Measurements from ENCODE around the gene HACD2. TPM values are rescaled to one million over a fixed set of nuclear protein-coding genes. Genes with fewer than 3 reads are reported as not detected.
"Not testable (repeated sequence)": the region's sequence is repeated elsewhere in the genome, so short reads cannot be mapped to it uniquely, and the experiment has no call there.

HACD2 gene
- total RNA-seq, 1 experiment from 2014 or later, result 27.4 TPM

GRCh38 chr3:123488645-123489347 is 96.1 kb downstream of the HACD2 start:
- H2AK5ac ChIP-seq (ENCODE audit: insufficient read length, low read length), result no peak overlapping the region
- H4K5ac ChIP-seq (ENCODE audit: insufficient read length, low read depth, low read length), result no peak overlapping the region
- H3K4ac ChIP-seq (ENCODE audit: low read depth, low read length), result no peak overlapping the region
- no peak overlapping the region for H3K9ac ChIP-seq (ENCODE audit: extremely low read depth, insufficient read length, low read length)
- H3K4me2 ChIP-seq (ENCODE audit: insufficient read depth, insufficient read length, low read length), result no peak overlapping the region
- H2BK12ac ChIP-seq (ENCODE audit: insufficient read length, low read depth, low read length), result no peak overlapping the region
- Mint-ChIP-seq H3K27ac (no peak overlapping the region), H3K4me3 (no peak overlapping the region; a peak in 1 of 5 replicates), H3K4me1 (peaks cover 0 to 2% of the 10 kb centered on the region in 2 experiments; a peak in 1 of 4 replicates), H3K9me3 (no peaks in the 10 kb centered on the region; a peak in 1 of 5 replicates), H3K36me3 (ENCODE audit: insufficient read depth in 1 of 3, low read depth in 3 of 3) (peaks cover 0 to 8% (median 0%) of the 10 kb centered on the region in 3 experiments; a peak in 4 of 7 replicates), H3K27me3 (ENCODE audit: low read depth) (peaks cover 3% of the 10 kb centered on the region; the same call in 1 of the 2 replicates)
- no peaks in the 10 kb centered on the region for H3K79me1 ChIP-seq (ENCODE audit: insufficient read depth, low read depth, low read length, poor library complexity, severe bottlenecking)
- no peak overlapping the region for H2BK15ac ChIP-seq (ENCODE audit: low read depth, low read length)
- H3K23me2 ChIP-seq (ENCODE audit: insufficient read length, low read depth, low read length, poor library complexity, severe bottlenecking), result no peaks in the 10 kb centered on the region
- no peak overlapping the region for H2BK120ac ChIP-seq (ENCODE audit: low read depth, low read length, poor library complexity, severe bottlenecking)
- H3K27ac ChIP-seq (ENCODE audit: insufficient read length, low read depth, low read length), result no peak overlapping the region
- no peaks in the 10 kb centered on the region for H3K4me1 ChIP-seq (ENCODE audit: insufficient read depth, low read length)
- no peak overlapping the region for H3K56ac ChIP-seq (ENCODE audit: insufficient read length, low read depth, low read length)
- DNase-seq, result no peak
- no peaks in the 10 kb centered on the region for H4K20me1 ChIP-seq (ENCODE audit: control insufficient read depth, insufficient read depth, insufficient read length)
- no peaks in the 10 kb centered on the region for H3K9me3 ChIP-seq (ENCODE audit: control insufficient read depth, low read depth, low read length)
- H3T11ph ChIP-seq (ENCODE audit: low read length), result no peak overlapping the region
- H2AFZ ChIP-seq (ENCODE audit: low read length), result no peak overlapping the region
- no peak overlapping the region for H2BK5ac ChIP-seq (ENCODE audit: insufficient read length, low read length)
- H4K8ac ChIP-seq (replicated peaks; ENCODE audit: insufficient read length, low read depth, low read length), result no peak overlapping the region
- WGBS (ENCODE audit: extremely low coverage, insufficient read length, low lambda C conversion rate), result no CpG with 5 or more reads among the region's 5 CpGs
- TF ChIP-seq CTCF (conservative IDR thresholded peaks at IDR 0.05), result no peak
- H2BK20ac ChIP-seq (ENCODE audit: low read depth, low read length, poor library complexity, severe bottlenecking), result no peak overlapping the region
- H3K27me3 ChIP-seq (ENCODE audit: insufficient read depth, low read length), result no peaks in the 10 kb centered on the region
- no peak overlapping the region for H3K14ac ChIP-seq (ENCODE audit: insufficient read depth, low read length)
- no peak overlapping the region for H3K23ac ChIP-seq (ENCODE audit: insufficient read length, low read depth, low read length)
- H4K91ac ChIP-seq (ENCODE audit: insufficient read length, low read depth, low read length), result no peak overlapping the region
- H3K18ac ChIP-seq (ENCODE audit: insufficient read length, low read depth, low read length), result no peak overlapping the region
- H3K79me2 ChIP-seq (ENCODE audit: insufficient read depth, low read length), result no peaks in the 10 kb centered on the region

GRCh38 chr3:123487063-123487462 is 97.8 kb downstream of the HACD2 start:
- WGBS (ENCODE audit: extremely low coverage, insufficient read length, low lambda C conversion rate), result no CpG with 5 or more reads among the region's 8 CpGs
- not testable (repeated sequence) for H3K79me2 ChIP-seq (ENCODE audit: insufficient read depth, low read length)

More at GRCh38 chr3:123487063-123487462, 97.8 kb downstream of the HACD2 start:
- not testable (repeated sequence) for H2BK12ac ChIP-seq (ENCODE audit: insufficient read length, low read depth, low read length); H3K4me3 Mint-ChIP-seq; H3K9me3 ChIP-seq (ENCODE audit: control insufficient read depth, low read depth, low read length); H4K5ac ChIP-seq (ENCODE audit: insufficient read length, low read depth, low read length); H2AK5ac ChIP-seq (ENCODE audit: insufficient read length, low read length); H3K4me1 ChIP-seq (ENCODE audit: insufficient read depth, low read length); H3K27me3 Mint-ChIP-seq (ENCODE audit: low read depth); H2BK20ac ChIP-seq (ENCODE audit: low read depth, low read length, poor library complexity, severe bottlenecking); H2BK120ac ChIP-seq (ENCODE audit: low read depth, low read length, poor library complexity, severe bottlenecking); H3K14ac ChIP-seq (ENCODE audit: insufficient read depth, low read length); H3K27ac ChIP-seq (ENCODE audit: insufficient read length, low read depth, low read length); H3T11ph ChIP-seq (ENCODE audit: low read length); H2BK5ac ChIP-seq (ENCODE audit: insufficient read length, low read length); H3K23ac ChIP-seq (ENCODE audit: insufficient read length, low read depth, low read length); H2BK15ac ChIP-seq (ENCODE audit: low read depth, low read length); H4K20me1 ChIP-seq (ENCODE audit: control insufficient read depth, insufficient read depth, insufficient read length); H3K4ac ChIP-seq (ENCODE audit: low read depth, low read length); H3K18ac ChIP-seq (ENCODE audit: insufficient read length, low read depth, low read length); H3K27me3 ChIP-seq (ENCODE audit: insufficient read depth, low read length); H3K23me2 ChIP-seq (ENCODE audit: insufficient read length, low read depth, low read length, poor library complexity, severe bottlenecking); H3K4me1 Mint-ChIP-seq; DNase-seq; H3K9ac ChIP-seq (ENCODE audit: extremely low read depth, insufficient read length, low read length); H4K8ac ChIP-seq (replicated peaks; ENCODE audit: insufficient read length, low read depth, low read length); H3K9me3 Mint-ChIP-seq; H3K36me3 Mint-ChIP-seq (ENCODE audit: insufficient read depth in 1 of 3, low read depth in 3 of 3); H3K27ac Mint-ChIP-seq; H2AFZ ChIP-seq (ENCODE audit: low read length); H3K4me2 ChIP-seq (ENCODE audit: insufficient read depth, insufficient read length, low read length); H3K79me1 ChIP-seq (ENCODE audit: insufficient read depth, low read depth, low read length, poor library complexity, severe bottlenecking); H3K56ac ChIP-seq (ENCODE audit: insufficient read length, low read depth, low read length); H4K91ac ChIP-seq (ENCODE audit: insufficient read length, low read depth, low read length)

Data from H9 (cell line).